SU-DHL-6 (cell line): ENCODE measurements around the gene ZDHHC19.

Source experiments
- H2AFZ ChIP-seq: fragments of 200-600 bp; sonication (generic); 2 replicates; pipeline ENCODE4 v1.6.1; 2014; ENCODE audit warnings: low read depth, mild to moderate bottlenecking, moderate library complexity, mixed read lengths, antibody characterized with exemption, low read length; ENCODE audit not compliant: severe bottlenecking
- H3F3A ChIP-seq: fragments of 200-600 bp; shearing (Covaris generic); 2 replicates; pipeline ENCODE4 v1.6.0; 2016; ENCODE audit warnings: antibody characterized with exemption, mild to moderate bottlenecking; ENCODE audit not compliant: insufficient read depth
- H3K27ac ChIP-seq: fragments of 200-600 bp; sonication (generic); 2 replicates; pipeline ENCODE4 v1.5.1; 2016; ENCODE audit warnings: low read depth, mild to moderate bottlenecking, low read length, moderate library complexity, mixed read lengths
- H3K27me3 ChIP-seq: fragments of 200-600 bp; sonication (generic), shearing (Covaris generic); 2 replicates; pipeline ENCODE4 v1.6.0; 2014; ENCODE audit warnings: mild to moderate bottlenecking, low read length
- H3K36me3 ChIP-seq: fragments of 200-600 bp; sonication (generic); 2 replicates; pipeline ENCODE4 v1.6.1; 2014; ENCODE audit warnings: mild to moderate bottlenecking, low read length, mixed read lengths
- H3K4me2 ChIP-seq: fragments of 300-600, 200-600 bp; shearing (Covaris generic), sonication (generic); 2 replicates; pipeline ENCODE4 v1.6.0; 2014; ENCODE audit warnings: low read length, low read depth, mild to moderate bottlenecking; ENCODE audit not compliant: poor library complexity, severe bottlenecking
- H3K4me3 ChIP-seq: fragments of 200-600 bp; sonication (generic); 2 replicates; pipeline ENCODE4 v1.5.1; 2014; ENCODE audit warnings: antibody characterized with exemption, low read length, mild to moderate bottlenecking, mixed read lengths; ENCODE audit not compliant: insufficient read depth, poor library complexity, severe bottlenecking
- H3K79me2 ChIP-seq: fragments of 200-600 bp; sonication (generic); 2 replicates; pipeline ENCODE4 v1.6.1; 2014; ENCODE audit warnings: mild to moderate bottlenecking, low read length, moderate library complexity; ENCODE audit not compliant: insufficient read depth
- H3K9ac ChIP-seq: fragments of 200-600 bp; sonication (generic); 2 replicates; pipeline ENCODE4 v1.7.0; 2014; ENCODE audit warnings: mild to moderate bottlenecking, low read length
- H3K9me2 ChIP-seq: fragments of 200-600 bp; sonication (generic); replicated peaks from 2 replicates; pipeline ENCODE4 v1.6.1; 2014; ENCODE audit warnings: low read length; ENCODE audit not compliant: insufficient read depth
- H3K9me3 ChIP-seq: fragments of 200-600 bp; sonication (generic); 2 replicates; pipeline ENCODE4 v1.6.1; 2014; ENCODE audit warnings: low read length, mixed read lengths; ENCODE audit not compliant: insufficient read depth
- H4K20me1 ChIP-seq: fragments of 200-600 bp; sonication (generic); 2 replicates; pipeline ENCODE4 v1.6.1; 2014; ENCODE audit warnings: low read depth, mild to moderate bottlenecking, antibody characterized with exemption, low read length, moderate library complexity, mixed read lengths
- CTCF ChIP-seq: fragments of 200-600 bp; sonication (generic); IDR thresholded peaks from one replicate; pipeline ENCODE4 v1.5.1; 2017; ENCODE audit warnings: antibody characterized with exemption, mild to moderate bottlenecking, low read length, moderate library complexity; ENCODE audit not compliant: insufficient read depth, poor library complexity, severe bottlenecking
- EZH2phosphoT487 ChIP-seq: fragments of 200-600 bp; sonication (generic), shearing (Covaris generic); conservative IDR thresholded peaks from 2 replicates; pipeline ENCODE4 v1.6.1; 2018; ENCODE audit warnings: mild to moderate bottlenecking, antibody characterized with exemption, low read length, moderate library complexity, mixed read lengths

Gene ZDHHC19

GRCh38 chr3:196162679-196163078 lies 48.5 kb downstream of the ZDHHC19 start:
- TF ChIP-seq EZH2phosphoT487, result no peak
- no peak for TF ChIP-seq CTCF
- no peak overlapping the region for H2AFZ ChIP-seq
- no peaks in the 10 kb centered on the region for H3K79me2 ChIP-seq
- H3K4me2 ChIP-seq, result no peak overlapping the region
- no peak overlapping the region for H3K9ac ChIP-seq
- H3F3A ChIP-seq, result no peaks in the 10 kb centered on the region
- no peaks in the 10 kb centered on the region for H4K20me1 ChIP-seq
- no peaks in the 10 kb centered on the region for H3K27me3 ChIP-seq
- H3K4me3 ChIP-seq, result no peak overlapping the region
- H3K27ac ChIP-seq, result no peak overlapping the region
- no peaks in the 10 kb centered on the region for H3K9me3 ChIP-seq
- no peaks in the 10 kb centered on the region for H3K36me3 ChIP-seq
- H3K9me2 ChIP-seq, result no peaks in the 10 kb centered on the region

- Histone ChIP-seq H3K9ac (no peak overlapping the region), H3K79me2 (no peaks in the 10 kb centered on the region), H3K36me3 (no peaks in the 10 kb centered on the region), H3K4me2 (no peak overlapping the region), H3K27me3 (no peaks in the 10 kb centered on the region), H2AFZ (no peak overlapping the region), H3K27ac (no peak overlapping the region), H3K4me3 (no peak overlapping the region), H3K9me2 (no peaks in the 10 kb centered on the region), H4K20me1 (no peaks in the 10 kb centered on the region), H3F3A (no peaks in the 10 kb centered on the region), H3K9me3 (no peaks in the 10 kb centered on the region)
- TF ChIP-seq CTCF (no peak), EZH2phosphoT487 (no peak)
These were observed 51.0 kb downstream of the ZDHHC19 start for GRCh38 chr3:196159952-196160804.

- TF ChIP-seq CTCF (no peak), EZH2phosphoT487 (no peak)
- Histone ChIP-seq H4K20me1 (no peaks in the 10 kb centered on the region), H3K27me3 (no peaks in the 10 kb centered on the region), H3F3A (no peaks in the 10 kb centered on the region), H3K27ac (no peak overlapping the region), H3K4me2 (no peak overlapping the region), H3K79me2 (no peaks in the 10 kb centered on the region), H3K9me2 (no peaks in the 10 kb centered on the region), H2AFZ (no peak overlapping the region), H3K36me3 (no peaks in the 10 kb centered on the region), H3K9me3 (no peaks in the 10 kb centered on the region), H3K9ac (no peak overlapping the region), H3K4me3 (no peak overlapping the region)
These were observed 51.7 kb downstream of the ZDHHC19 start for GRCh38 chr3:196159526-196159925.
